Testis (tissue), 3 donors: Measurements from ENCODE around the gene GSX2. TPM values are rescaled to one million over a fixed set of nuclear protein-coding genes. Genes with fewer than 3 reads are reported as not detected.

Experiments used
- DNase-seq: peaks from one replicate; pipeline ENCODE4 v3.0.0-alpha.2; 2019
- H3K27ac ChIP-seq, 2 donors: fragments of 200-600 bp; sonication (generic); one replicate each; pipeline ENCODE4 v1.5.1; 2019
- H3K27me3 ChIP-seq: fragments of 200-600 bp; sonication (generic); one replicate; pipeline ENCODE4 v1.5.1; 2019
- H3K36me3 ChIP-seq: fragments of 200-600 bp; sonication (generic); one replicate; pipeline ENCODE4 v1.5.1; 2017; ENCODE audit warnings: low read depth; ENCODE audit errors: missing control alignments
- H3K4me1 ChIP-seq: fragments of 200-600 bp; sonication (generic); one replicate; pipeline ENCODE4 v1.5.1; 2019
- H3K4me3 ChIP-seq, 2 donors: fragments of 200-600 bp; sonication (generic); one replicate each; pipeline ENCODE4 v1.5.1; 2017 to 2019
- H3K9me3 ChIP-seq: fragments of 200-600 bp; sonication (generic); one replicate; pipeline ENCODE4 v1.5.1; 2017
- POLR2A ChIP-seq: fragments of 450-650 bp; IDR thresholded peaks from one replicate; pipeline ENCODE4 v1.6.1; 2017; ENCODE audit warnings: antibody characterized with exemption, mild to moderate bottlenecking, moderate library complexity
- WGBS, 2 donors: methylation state at CpG; one replicate each; pipeline ENCODE4 v1.1.5; 2018; 5-methylcytosine and 5-hydroxymethylcytosine counted together
- intact Hi-C: fragments of 100-400 bp; cut with DNase I; formaldehyde crosslinking; loops from one replicate; pipeline ENCODE4 v1.15.1; 2023; ENCODE audit warnings: low total_unique reads
- polyA plus RNA-seq: library from polyadenylated mRNA; stranded (reverse); fragments of 350-450 nt; fragmentation: Illumina TruSeq; extraction: RNeasy Lipid Tissue Mini Kit (QIAGEN cat#74804); gene quantifications from one replicate; pipeline ENCODE4 v1.2.3, GENCODE V29; 2014; ENCODE audit warnings: low read depth, low replicate concordance; ENCODE audit not compliant: insufficient read depth
- total RNA-seq, 2 donors: library from RNA; depleted of rRNA; stranded (reverse); fragments of >200 nt; gene quantifications; one replicate each; pipeline ENCODE4 v1.2.3, GENCODE V29; 2016
- TF ChIP-seq, protein P1 (sequence below), 3 experiments: fragments of 450-650 bp in 2 of 3; fragments of 200-600 bp in 1 of 3; sonication (generic) in 1 of 3; IDR thresholded peaks; one replicate each; pipeline ENCODE4 v1.5.1; 2016 to 2019; ENCODE audit warnings: antibody characterized with exemption in 3 of 3, mild to moderate bottlenecking in 2 of 3, moderate library complexity in 1 of 3

GSX2 gene
- total and polyA plus RNA-seq, 3 donors from 2014 or later = 1.1 to 2.0 (median 1.8) TPM

DNA sequence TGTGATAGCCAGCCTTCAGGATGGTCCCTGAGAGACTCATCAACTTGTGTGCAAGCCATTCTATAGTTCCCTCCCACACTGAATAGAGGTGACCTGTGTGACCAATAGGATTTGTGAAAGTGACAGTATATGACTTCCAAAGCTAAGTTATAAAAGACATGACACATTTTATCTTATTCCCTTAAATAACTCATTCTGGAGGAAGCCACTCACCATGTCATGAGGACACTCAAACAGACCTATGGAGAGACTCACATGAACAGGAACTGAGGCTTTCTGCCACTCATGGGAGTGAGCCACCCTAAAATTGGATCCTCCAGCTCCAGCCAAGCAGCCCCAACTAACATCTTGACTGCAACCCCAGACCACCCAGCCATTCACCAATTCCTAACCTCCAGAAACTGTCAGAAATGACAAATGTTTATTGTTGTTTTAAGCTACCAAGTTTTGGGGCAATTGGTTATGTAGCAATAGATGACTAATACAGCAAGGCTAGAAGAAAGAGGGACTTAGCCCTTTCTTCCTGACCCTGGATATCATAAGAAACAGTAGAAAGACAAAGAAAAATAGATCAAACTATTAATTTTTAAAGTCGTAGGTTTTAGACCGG lies 26.6 kb upstream of the GSX2 start:
- Histone ChIP-seq H3K27ac (no peak overlapping the region), H3K4me1 (peaks cover 7% of the 10 kb centered on the region), H3K27me3 (no peaks in the 10 kb centered on the region), H3K4me3 (no peak overlapping the region), H3K36me3 (no peaks in the 10 kb centered on the region), H3K9me3 (no peaks in the 10 kb centered on the region)
- intact Hi-C loops = no loop called here
- DNase-seq = no peak
- TF ChIP-seq, protein P1, sequence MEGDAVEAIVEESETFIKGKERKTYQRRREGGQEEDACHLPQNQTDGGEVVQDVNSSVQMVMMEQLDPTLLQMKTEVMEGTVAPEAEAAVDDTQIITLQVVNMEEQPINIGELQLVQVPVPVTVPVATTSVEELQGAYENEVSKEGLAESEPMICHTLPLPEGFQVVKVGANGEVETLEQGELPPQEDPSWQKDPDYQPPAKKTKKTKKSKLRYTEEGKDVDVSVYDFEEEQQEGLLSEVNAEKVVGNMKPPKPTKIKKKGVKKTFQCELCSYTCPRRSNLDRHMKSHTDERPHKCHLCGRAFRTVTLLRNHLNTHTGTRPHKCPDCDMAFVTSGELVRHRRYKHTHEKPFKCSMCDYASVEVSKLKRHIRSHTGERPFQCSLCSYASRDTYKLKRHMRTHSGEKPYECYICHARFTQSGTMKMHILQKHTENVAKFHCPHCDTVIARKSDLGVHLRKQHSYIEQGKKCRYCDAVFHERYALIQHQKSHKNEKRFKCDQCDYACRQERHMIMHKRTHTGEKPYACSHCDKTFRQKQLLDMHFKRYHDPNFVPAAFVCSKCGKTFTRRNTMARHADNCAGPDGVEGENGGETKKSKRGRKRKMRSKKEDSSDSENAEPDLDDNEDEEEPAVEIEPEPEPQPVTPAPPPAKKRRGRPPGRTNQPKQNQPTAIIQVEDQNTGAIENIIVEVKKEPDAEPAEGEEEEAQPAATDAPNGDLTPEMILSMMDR (IDR thresholded peaks at IDR 0.05) = no peak
- no peak for TF ChIP-seq POLR2A
- 94 to 100% methylated on average over 2 of the region's 2 CpGs for WGBS, 2 donors

DNA sequence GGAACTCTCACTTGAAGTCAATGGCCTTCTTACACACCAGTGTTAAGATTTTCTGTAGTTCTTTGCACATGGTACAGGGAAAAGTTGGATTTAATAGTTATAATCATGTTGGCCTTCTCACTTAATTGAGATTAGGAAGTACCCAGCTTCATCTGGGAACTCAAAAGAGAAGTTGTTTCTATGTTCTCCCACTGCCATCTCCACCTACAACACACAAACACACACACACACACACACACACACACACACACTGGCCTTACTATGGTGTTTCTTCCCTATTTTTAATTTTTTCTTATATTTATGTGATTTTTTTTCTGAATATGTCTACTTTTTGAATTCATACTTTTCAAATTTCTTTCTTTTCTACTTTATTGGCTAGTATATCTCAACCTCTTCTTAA lies 25.6 kb upstream of the GSX2 start:
- H3K27me3 ChIP-seq = no peaks in the 10 kb centered on the region
- no peak overlapping the region for H3K4me3 ChIP-seq
- no peaks in the 10 kb centered on the region for H3K36me3 ChIP-seq
- H3K9me3 ChIP-seq = no peaks in the 10 kb centered on the region
- no peak overlapping the region for H3K27ac ChIP-seq
- intact Hi-C loops = no loop called here
- peaks cover 7% of the 10 kb centered on the region for H3K4me1 ChIP-seq
- TF ChIP-seq, protein P1 (IDR thresholded peaks at IDR 0.05) = no peak
- no peak for TF ChIP-seq POLR2A
- DNase-seq = no peak

DNA sequence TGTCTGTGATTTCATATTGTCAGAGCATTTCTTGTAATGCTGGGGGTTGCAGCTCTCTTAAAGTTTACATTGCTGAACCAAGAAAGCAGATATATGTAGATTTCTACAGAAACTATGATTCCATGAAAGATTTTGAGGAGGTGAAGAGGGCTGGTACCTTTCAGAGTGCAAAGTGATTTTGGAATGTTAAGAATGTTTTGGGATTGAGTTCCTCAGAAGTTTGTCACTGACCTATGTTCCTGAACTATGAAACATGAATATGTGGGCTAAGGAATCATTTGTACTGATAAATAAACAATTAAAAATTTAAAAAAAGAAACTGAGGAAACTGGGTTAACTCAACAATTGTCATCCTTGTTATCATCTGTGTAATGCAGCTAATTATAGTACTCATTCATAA lies 23.3 kb upstream of the GSX2 start:
- no peak for TF ChIP-seq POLR2A
- TF ChIP-seq, protein P1 (IDR thresholded peaks at IDR 0.05) = no peak

DNA sequence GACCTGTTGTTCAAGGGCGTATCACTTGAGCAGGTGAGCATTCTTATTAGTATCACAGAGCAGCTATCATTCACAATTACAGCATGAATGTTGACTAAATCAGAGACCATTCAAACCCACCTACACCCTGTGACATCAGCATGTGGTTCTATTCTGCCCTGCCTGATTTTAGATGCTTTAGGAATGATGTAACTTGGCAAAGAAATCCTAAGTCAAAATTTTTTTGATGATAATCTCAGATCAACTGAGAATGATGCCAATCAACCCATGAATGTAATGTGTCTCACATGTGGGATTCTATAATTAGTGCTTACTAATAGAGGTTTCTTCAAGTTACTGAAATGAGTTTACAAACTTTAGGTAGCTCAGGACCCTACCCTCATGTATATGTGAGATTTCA lies 22.2 kb upstream of the GSX2 start:
- no peak for DNase-seq
- 100% methylated on average over 1 of the region's 1 CpG for WGBS, 2 donors
- intact Hi-C loops = no loop called here
- H3K4me3 ChIP-seq = no peak overlapping the region
- no peak overlapping the region for H3K27ac ChIP-seq
- no peaks in the 10 kb centered on the region for H3K36me3 ChIP-seq
- TF ChIP-seq, protein P1 (IDR thresholded peaks at IDR 0.05) = no peak
- TF ChIP-seq POLR2A = no peak
- peaks cover 3% of the 10 kb centered on the region for H3K4me1 ChIP-seq
- H3K9me3 ChIP-seq = no peaks in the 10 kb centered on the region
- no peaks in the 10 kb centered on the region for H3K27me3 ChIP-seq

More for the DNA sequence above, 23.3 kb upstream of the GSX2 start:
- H3K27ac ChIP-seq = no peak overlapping the region
- no peaks in the 10 kb centered on the region for H3K36me3 ChIP-seq
- DNase-seq = no peak
- no peaks in the 10 kb centered on the region for H3K27me3 ChIP-seq
- H3K4me1 ChIP-seq = peaks cover 3% of the 10 kb centered on the region
- intact Hi-C loops = no loop called here
- H3K9me3 ChIP-seq = no peaks in the 10 kb centered on the region
- H3K4me3 ChIP-seq = no peak overlapping the region

DNA sequence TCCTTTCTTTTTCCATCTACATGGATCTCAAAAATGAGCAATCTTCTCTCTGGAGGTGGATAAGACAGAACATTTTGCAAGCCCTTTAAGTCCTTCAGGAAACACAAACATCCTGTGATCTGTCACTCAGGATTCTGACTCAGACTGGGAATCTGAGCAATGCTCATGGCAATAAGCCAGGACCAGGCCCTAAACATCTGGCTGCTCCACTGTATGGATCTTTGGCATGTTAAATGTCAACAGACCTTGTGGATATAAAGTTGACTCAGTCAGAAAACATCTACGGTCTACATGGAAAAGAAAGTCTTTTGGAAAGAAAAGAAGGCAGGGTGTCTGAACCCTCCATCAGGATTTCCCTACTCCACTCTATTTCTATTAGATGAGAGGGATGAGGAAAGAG lies 17.8 kb upstream of the GSX2 start:
- no peak overlapping the region for H3K27ac ChIP-seq
- WGBS, 2 donors = 72 to 92% methylated on average over 1 of the region's 1 CpG

More for the DNA sequence above, 17.8 kb upstream of the GSX2 start:
- H3K9me3 ChIP-seq = no peaks in the 10 kb centered on the region
- H3K4me3 ChIP-seq = no peak overlapping the region
- DNase-seq = no peak
- H3K4me1 ChIP-seq = peaks cover 7% of the 10 kb centered on the region
- intact Hi-C loops = no loop called here
- no peak for TF ChIP-seq POLR2A
- TF ChIP-seq, protein P1 (IDR thresholded peaks at IDR 0.05) = no peak
- H3K27me3 ChIP-seq = no peaks in the 10 kb centered on the region
- no peaks in the 10 kb centered on the region for H3K36me3 ChIP-seq
